GM23338 (cell line): ENCODE results near the gene USP24. TPM values are rescaled to one million over a fixed set of nuclear protein-coding genes. Genes with fewer than 3 reads are reported as not detected.

Experiments used
- ATAC-seq: fragments of 200-7000 bp; cut with Tn5 transposase; 3 replicates; pipeline ENCODE4 v1.9.1; 2020
- DNase-seq: peaks from one replicate; pipeline ENCODE4 v3.0.0-alpha.2; 2015; ENCODE audit warnings: low spot score
- H2AFZ ChIP-seq: fragments of 200-600 bp; sonication (generic); 2 replicates; pipeline ENCODE4 v1.8.0; 2016; ENCODE audit warnings: antibody characterized with exemption, mild to moderate bottlenecking, moderate library complexity
- H3F3A ChIP-seq: fragments of 200-600 bp; sonication (generic); replicated peaks from 2 replicates; pipeline ENCODE4 v1.8.0; 2017; ENCODE audit warnings: antibody characterized with exemption, mixed run types, low read depth
- H3K27ac ChIP-seq: fragments of 200-600 bp; sonication (generic); 2 replicates; pipeline ENCODE4 v1.6.1; 2016; ENCODE audit warnings: low read depth
- H3K27me3 ChIP-seq: fragments of 200-600 bp; sonication (generic); 2 replicates; pipeline ENCODE4 v1.8.0; 2016; ENCODE audit warnings: mild to moderate bottlenecking, mixed run types, moderate library complexity; ENCODE audit not compliant: insufficient read depth
- H3K36me3 ChIP-seq: fragments of 200-600 bp; sonication (generic); 2 replicates; pipeline ENCODE4 v1.8.0; 2016; ENCODE audit warnings: mild to moderate bottlenecking; ENCODE audit not compliant: insufficient read depth
- H3K4me1 ChIP-seq: fragments of 200-600 bp; sonication (generic); 2 replicates; pipeline ENCODE4 v1.8.0; 2016; ENCODE audit warnings: mild to moderate bottlenecking, moderate library complexity; ENCODE audit not compliant: insufficient read depth
- H3K4me2 ChIP-seq: fragments of 200-600 bp; sonication (generic); 2 replicates; pipeline ENCODE4 v1.7.1; 2017; ENCODE audit warnings: mixed run types
- H3K4me3 ChIP-seq: fragments of 200-600 bp; sonication (generic); 2 replicates; pipeline ENCODE4 v1.6.1; 2016; ENCODE audit warnings: mixed run types
- H3K79me2 ChIP-seq: fragments of 200-600 bp; sonication (generic); replicated peaks from 2 replicates; pipeline ENCODE4 v1.8.0; 2017; ENCODE audit warnings: mild to moderate bottlenecking; ENCODE audit not compliant: insufficient read depth
- H3K9me2 ChIP-seq: fragments of 200-600 bp; sonication (generic); 2 replicates; pipeline ENCODE4 v1.8.0; 2017; ENCODE audit not compliant: insufficient read depth
- H4K20me1 ChIP-seq: fragments of 200-600 bp; sonication (generic); replicated peaks from 2 replicates; pipeline ENCODE4 v1.8.0; 2017; ENCODE audit warnings: mild to moderate bottlenecking; ENCODE audit not compliant: insufficient read depth
- H3K27ac Mint-ChIP-seq: 2 replicates; pipeline ENCODE4 v1.8.0; 2020; ENCODE audit warnings: inconsistent platforms, mild to moderate bottlenecking, moderate library complexity, mixed read lengths
- H3K27me3 Mint-ChIP-seq: 3 replicates; pipeline ENCODE4 v1.8.0; 2022; ENCODE audit warnings: low read depth, mild to moderate bottlenecking, moderate library complexity, mixed read lengths, inconsistent platforms; ENCODE audit not compliant: insufficient read depth, poor library complexity
- H3K36me3 Mint-ChIP-seq: 3 replicates; pipeline ENCODE4 v1.8.0; 2021; ENCODE audit warnings: low read depth, mild to moderate bottlenecking, inconsistent platforms, moderate library complexity, mixed read lengths
- H3K4me1 Mint-ChIP-seq: 3 replicates; pipeline ENCODE4 v1.8.0; 2020; ENCODE audit warnings: mild to moderate bottlenecking, inconsistent platforms, mixed read lengths
- H3K4me3 Mint-ChIP-seq: 3 replicates; pipeline ENCODE4 v1.8.0; 2021; ENCODE audit warnings: moderate library complexity, mild to moderate bottlenecking, inconsistent platforms, mixed read lengths
- H3K9me3 Mint-ChIP-seq: 3 replicates; pipeline ENCODE4 v1.8.0; 2020; ENCODE audit warnings: moderate library complexity, mild to moderate bottlenecking, inconsistent platforms, mixed read lengths
- CREB1 ChIP-seq: fragments of 250-450 bp; sonication (Bioruptor Pico); IDR thresholded peaks from 2 replicates; pipeline ENCODE4 v1.5.0; 2020; ENCODE audit warnings: low read depth, mild to moderate bottlenecking, moderate library complexity
- ETS1 ChIP-seq: IDR thresholded peaks from 2 replicates; pipeline ENCODE4 v1.6.1; 2016; ENCODE audit warnings: antibody characterized with exemption
- EZH2phosphoT487 ChIP-seq: fragments of 200-600 bp; sonication (generic); IDR thresholded peaks from one replicate; pipeline ENCODE4 v1.8.1; 2018; ENCODE audit warnings: antibody characterized with exemption; ENCODE audit not compliant: unreplicated experiment
- NANOG ChIP-seq: IDR thresholded peaks from 2 replicates; pipeline ENCODE4 v1.6.1; 2016; ENCODE audit warnings: antibody characterized with exemption, borderline replicate concordance
- POLR2AphosphoS5 ChIP-seq: IDR thresholded peaks from 2 replicates; pipeline ENCODE4 v1.6.1; 2016; ENCODE audit warnings: antibody characterized with exemption, low read depth
- STAT1 ChIP-seq: IDR thresholded peaks from one replicate; pipeline ENCODE4 v1.6.1; 2016; ENCODE audit warnings: antibody characterized with exemption; ENCODE audit not compliant: unreplicated experiment
- ZNF114 ChIP-seq: fragments of 250-450 bp; sonication (Bioruptor Pico); IDR thresholded peaks from 2 replicates; pipeline ENCODE4 v1.5.0; 2020; ENCODE audit warnings: mild to moderate bottlenecking, moderate library complexity
- polyA plus RNA-seq: library from polyadenylated mRNA; unstranded; fragments of >200 nt; fragmentation: Nextera tagmentation; extraction: Ambion mirVana; gene quantifications from 2 replicates; pipeline ENCODE4 v1.2.1, GENCODE V29; 2016
- total RNA-seq: library from RNA; depleted of rRNA; stranded (reverse); fragments of >200 nt; shearing (Covaris generic); gene quantifications from 2 replicates; pipeline ENCODE4 v1.2.3, GENCODE V29; 2014
- TF ChIP-seq, protein P1 (sequence below): IDR thresholded peaks from one replicate; pipeline ENCODE4 v1.6.1; 2018; ENCODE audit warnings: antibody characterized with exemption; ENCODE audit not compliant: unreplicated experiment

Gene USP24
- total and polyA plus RNA-seq, 2 experiments from 2014 or later, result 12.1 to 32.6 TPM

GRCh38 chr1:55213151-55213884, 1.8 kb downstream of the USP24 start:
- H3K4me2 ChIP-seq, result peak overlapping the region; percentile 84
- Mint-ChIP-seq H3K36me3 (peaks cover 5% of the 10 kb centered on the region; the same call in 1 of the 3 replicates), H3K4me1 (peaks cover 60% of the 10 kb centered on the region), H3K27me3 (peaks cover 20% of the 10 kb centered on the region), H3K27ac (no peak overlapping the region), H3K4me3 (peak overlapping the region; percentile 88), H3K9me3 (no peaks in the 10 kb centered on the region; the same call in 2 of the 3 replicates)
- H3K4me3 ChIP-seq, result peak overlapping the region; percentile 76
- peaks cover 12% of the 10 kb centered on the region; the same call in 1 of the 2 replicates for H4K20me1 ChIP-seq
- no peaks in the 10 kb centered on the region for H3F3A ChIP-seq
- H3K9me2 ChIP-seq, result no peaks in the 10 kb centered on the region
- H3K27me3 ChIP-seq, result peaks cover 13% of the 10 kb centered on the region
- H3K4me1 ChIP-seq, result peaks cover 47% of the 10 kb centered on the region
- H3K79me2 ChIP-seq, result peaks cover 61% of the 10 kb centered on the region
- peak; percentile 13 for ATAC-seq
- no peak overlapping the region for H2AFZ ChIP-seq
- no peak overlapping the region for H3K27ac ChIP-seq
- H3K36me3 ChIP-seq, result no peaks in the 10 kb centered on the region
- TF ChIP-seq POLR2AphosphoS5 (no peak), CREB1 (CRISPR knock-in tag) (no peak)
- TF ChIP-seq, protein P1, sequence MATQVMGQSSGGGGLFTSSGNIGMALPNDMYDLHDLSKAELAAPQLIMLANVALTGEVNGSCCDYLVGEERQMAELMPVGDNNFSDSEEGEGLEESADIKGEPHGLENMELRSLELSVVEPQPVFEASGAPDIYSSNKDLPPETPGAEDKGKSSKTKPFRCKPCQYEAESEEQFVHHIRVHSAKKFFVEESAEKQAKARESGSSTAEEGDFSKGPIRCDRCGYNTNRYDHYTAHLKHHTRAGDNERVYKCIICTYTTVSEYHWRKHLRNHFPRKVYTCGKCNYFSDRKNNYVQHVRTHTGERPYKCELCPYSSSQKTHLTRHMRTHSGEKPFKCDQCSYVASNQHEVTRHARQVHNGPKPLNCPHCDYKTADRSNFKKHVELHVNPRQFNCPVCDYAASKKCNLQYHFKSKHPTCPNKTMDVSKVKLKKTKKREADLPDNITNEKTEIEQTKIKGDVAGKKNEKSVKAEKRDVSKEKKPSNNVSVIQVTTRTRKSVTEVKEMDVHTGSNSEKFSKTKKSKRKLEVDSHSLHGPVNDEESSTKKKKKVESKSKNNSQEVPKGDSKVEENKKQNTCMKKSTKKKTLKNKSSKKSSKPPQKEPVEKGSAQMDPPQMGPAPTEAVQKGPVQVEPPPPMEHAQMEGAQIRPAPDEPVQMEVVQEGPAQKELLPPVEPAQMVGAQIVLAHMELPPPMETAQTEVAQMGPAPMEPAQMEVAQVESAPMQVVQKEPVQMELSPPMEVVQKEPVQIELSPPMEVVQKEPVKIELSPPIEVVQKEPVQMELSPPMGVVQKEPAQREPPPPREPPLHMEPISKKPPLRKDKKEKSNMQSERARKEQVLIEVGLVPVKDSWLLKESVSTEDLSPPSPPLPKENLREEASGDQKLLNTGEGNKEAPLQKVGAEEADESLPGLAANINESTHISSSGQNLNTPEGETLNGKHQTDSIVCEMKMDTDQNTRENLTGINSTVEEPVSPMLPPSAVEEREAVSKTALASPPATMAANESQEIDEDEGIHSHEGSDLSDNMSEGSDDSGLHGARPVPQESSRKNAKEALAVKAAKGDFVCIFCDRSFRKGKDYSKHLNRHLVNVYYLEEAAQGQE, result no peak
- no peak for DNase-seq

DNA sequence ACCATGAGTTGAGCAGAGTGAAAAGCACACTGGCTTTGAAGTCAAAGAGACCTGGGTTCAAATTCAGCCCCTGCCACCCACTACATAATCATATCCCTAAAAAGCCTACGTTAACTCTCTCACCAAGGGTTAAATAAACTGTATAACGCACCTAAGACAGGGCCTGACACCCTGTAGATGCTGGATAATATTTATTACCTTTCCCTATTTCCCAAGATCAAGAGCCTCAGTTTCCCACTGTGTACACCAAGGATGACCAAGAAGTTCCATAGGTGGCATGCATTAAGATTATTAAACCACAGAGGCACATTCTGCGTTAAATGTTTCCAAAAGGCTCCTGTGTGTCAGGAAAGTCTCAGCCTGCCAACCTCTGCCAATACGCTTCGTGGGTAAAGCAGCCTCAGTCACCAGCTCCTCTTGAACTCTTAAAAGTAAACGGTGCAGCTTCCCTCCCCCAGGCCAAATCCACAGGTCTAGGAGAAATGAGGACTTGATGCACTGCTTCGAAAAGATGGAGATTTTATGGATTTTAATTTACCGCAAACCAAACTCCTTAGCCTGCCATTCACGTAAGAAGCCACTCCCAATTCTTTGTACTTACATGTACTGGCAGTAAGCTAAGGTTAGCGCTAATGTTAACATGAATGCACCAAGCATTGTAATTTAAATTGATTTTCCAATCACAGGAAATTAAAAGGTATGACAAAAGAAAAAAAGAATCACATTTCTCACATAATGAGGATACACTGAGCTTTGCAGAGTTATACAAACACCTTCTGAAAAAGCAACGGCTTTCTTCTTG, 2.6 kb downstream of the USP24 start:
- no peak overlapping the region for H3K27ac Mint-ChIP-seq
- Histone ChIP-seq H2AFZ (no peak overlapping the region), H3K4me2 (peak overlapping the region; percentile 84), H3K4me1 (peaks cover 40% of the 10 kb centered on the region), H3K27ac (no peak overlapping the region), H3K36me3 (no peaks in the 10 kb centered on the region), H3K9me2 (no peaks in the 10 kb centered on the region), H3F3A (no peaks in the 10 kb centered on the region), H4K20me1 (peaks cover 12% of the 10 kb centered on the region; the same call in 1 of the 2 replicates), H3K79me2 (peaks cover 69% of the 10 kb centered on the region), H3K4me3 (peak overlapping the region; percentile 76), H3K27me3 (peaks cover 13% of the 10 kb centered on the region)
- peaks cover 18% of the 10 kb centered on the region for H3K27me3 Mint-ChIP-seq
- peaks cover 59% of the 10 kb centered on the region for H3K4me1 Mint-ChIP-seq
- H3K4me3 Mint-ChIP-seq, result peak overlapping the region; percentile 88
- H3K9me3 Mint-ChIP-seq, result no peaks in the 10 kb centered on the region; the same call in 2 of the 3 replicates
- peaks cover 5% of the 10 kb centered on the region; the same call in 1 of the 3 replicates for H3K36me3 Mint-ChIP-seq
- peak; percentile 40 for DNase-seq
- no peak for ATAC-seq
- no peak for TF ChIP-seq ZNF114 (CRISPR knock-in tag)
- no peak for TF ChIP-seq ETS1
- TF ChIP-seq POLR2AphosphoS5, result no peak
- TF ChIP-seq EZH2phosphoT487, result no peak
- TF ChIP-seq NANOG, result no peak
- no peak for TF ChIP-seq STAT1
